Medulla oblongata (tissue), 1 donor: ENCODE data around the gene WWOX.
A peak's percentile ranks its signal among the peaks of the same experiment; 100 is the strongest.

Source experiments
- DNase-seq: peaks from one replicate; pipeline ENCODE4 v3.0.0-alpha.2; 2015; ENCODE audit errors: extremely low spot score

Gene WWOX

GRCh38 chr16:78735337-78735736, 635.9 kb downstream of the WWOX start:
- no peak for DNase-seq

GRCh38 chr16:78737630-78738029, 638.2 kb downstream of the WWOX start:
- DNase-seq, result no peak

GRCh38 chr16:78738557-78738956, 639.1 kb downstream of the WWOX start:
- DNase-seq, result no peak

- no peak for DNase-seq
These were observed 640.8 kb downstream of the WWOX start for GRCh38 chr16:78740269-78740668.

GRCh38 chr16:78742501-78743283, 643.2 kb downstream of the WWOX start:
- DNase-seq, result peak; percentile 52

- no peak for DNase-seq
These were observed 644.1 kb downstream of the WWOX start for GRCh38 chr16:78743556-78743955.

- no peak for DNase-seq
These were observed 644.6 kb downstream of the WWOX start for GRCh38 chr16:78744099-78744498.

- no peak for DNase-seq
These were observed 645.3 kb downstream of the WWOX start for GRCh38 chr16:78744796-78745107.

- DNase-seq, result no peak
These were observed 645.9 kb downstream of the WWOX start for GRCh38 chr16:78745108-78746019.

- no peak for DNase-seq
These were observed 647.3 kb downstream of the WWOX start for GRCh38 chr16:78746718-78747117.

GRCh38 chr16:78748220-78748929, 648.9 kb downstream of the WWOX start:
- no peak for DNase-seq

GRCh38 chr16:78749745-78750268, 650.4 kb downstream of the WWOX start:
- no peak for DNase-seq

GRCh38 chr16:78750611-78751010, 651.2 kb downstream of the WWOX start:
- no peak for DNase-seq

- no peak for DNase-seq
These were observed 652.1 kb downstream of the WWOX start for GRCh38 chr16:78751601-78752000.

GRCh38 chr16:78754713-78755112, 655.3 kb downstream of the WWOX start:
- DNase-seq, result no peak

GRCh38 chr16:78755751-78756661, 656.6 kb downstream of the WWOX start:
- DNase-seq, result no peak

- no peak for DNase-seq
These were observed 660.1 kb downstream of the WWOX start for GRCh38 chr16:78759596-78759995.

- DNase-seq, result no peak
These were observed 661.2 kb downstream of the WWOX start for GRCh38 chr16:78760611-78761010.

- DNase-seq, result no peak
These were observed 662.0 kb downstream of the WWOX start for GRCh38 chr16:78761427-78761826.

GRCh38 chr16:78762222-78762621, 662.8 kb downstream of the WWOX start:
- no peak for DNase-seq

GRCh38 chr16:78763821-78764440, 664.5 kb downstream of the WWOX start:
- DNase-seq, result no peak
